Neural progenitor cell (in vitro differentiated cells): ENCODE data around the gene APOL3. TPM values are rescaled to one million over a fixed set of nuclear protein-coding genes. Genes with fewer than 3 reads are reported as not detected.
"Not testable (repeated sequence)": the region's sequence is repeated elsewhere in the genome, so short reads cannot be mapped to it uniquely, and the experiment has no call there.

ENCODE experiments used
- DNase-seq: peaks from one replicate; pipeline ENCODE4 v3.0.0-alpha.2; 2016; ENCODE audit warnings: low spot score
- H2AFZ ChIP-seq: fragments of 200-600 bp; sonication (generic); replicated peaks from 2 replicates; pipeline ENCODE4 v1.6.1; 2016; ENCODE audit warnings: antibody characterized with exemption
- H3F3A ChIP-seq: fragments of 200-600 bp; sonication (generic); 2 replicates; pipeline ENCODE4 v1.6.1; 2016; ENCODE audit warnings: antibody characterized with exemption, low read depth
- H3K27ac ChIP-seq: fragments of 200-600 bp; sonication (generic); 2 replicates; pipeline ENCODE4 v1.5.1; 2016; ENCODE audit warnings: mild to moderate bottlenecking
- H3K27me3 ChIP-seq: fragments of 200-600 bp; sonication (generic); 2 replicates; pipeline ENCODE4 v1.6.1; 2016; ENCODE audit warnings: mild to moderate bottlenecking, moderate library complexity
- H3K36me3 ChIP-seq: fragments of 200-600 bp; sonication (generic); 2 replicates; pipeline ENCODE4 v1.5.1; 2016
- H3K4me1 ChIP-seq: fragments of 200-600 bp; sonication (generic); 2 replicates; pipeline ENCODE4 v1.6.1; 2016; ENCODE audit warnings: mixed run types
- H3K4me2 ChIP-seq: fragments of 200-600 bp; sonication (generic); 2 replicates; pipeline ENCODE4 v1.6.1; 2016
- H3K4me3 ChIP-seq: fragments of 200-600 bp; sonication (generic); 2 replicates; pipeline ENCODE4 v1.5.1; 2016
- H3K79me2 ChIP-seq: fragments of 200-600 bp; sonication (generic); 2 replicates; pipeline ENCODE4 v1.6.1; 2016; ENCODE audit warnings: low read depth
- H3K9ac ChIP-seq: fragments of 200-600 bp; sonication (generic); 2 replicates; pipeline ENCODE4 v1.6.1; 2016
- H3K9me3 ChIP-seq: fragments of 200-600 bp; sonication (generic); 2 replicates; pipeline ENCODE4 v1.5.1; 2016; ENCODE audit warnings: low read depth
- H4K20me1 ChIP-seq: fragments of 200-600 bp; sonication (generic); 2 replicates; pipeline ENCODE4 v1.6.1; 2016; ENCODE audit warnings: low read depth
- H3K27ac Mint-ChIP-seq: 3 replicates; pipeline ENCODE4 v1.8.0; 2021; ENCODE audit warnings: mixed read lengths
- H3K27me3 Mint-ChIP-seq: 2 replicates; pipeline ENCODE4 v1.8.0; 2022; ENCODE audit warnings: low read depth, mild to moderate bottlenecking, inconsistent platforms, moderate library complexity, mixed read lengths; ENCODE audit not compliant: insufficient read depth
- H3K36me3 Mint-ChIP-seq: 3 replicates; pipeline ENCODE4 v1.8.0; 2021; ENCODE audit warnings: mixed read lengths
- H3K4me1 Mint-ChIP-seq: 3 replicates; pipeline ENCODE4 v1.8.0; 2021; ENCODE audit warnings: mixed read lengths
- H3K4me3 Mint-ChIP-seq: 3 replicates; pipeline ENCODE4 v1.8.0; 2021; ENCODE audit warnings: mild to moderate bottlenecking, moderate library complexity, mixed read lengths
- H3K9me3 Mint-ChIP-seq: 3 replicates; pipeline ENCODE4 v1.8.0; 2020; ENCODE audit warnings: mixed read lengths
- EZH2 ChIP-seq: fragments of 200-600 bp; sonication (generic); IDR thresholded peaks from 2 replicates; pipeline ENCODE4 v1.6.1; 2017; ENCODE audit warnings: antibody characterized with exemption, mild to moderate bottlenecking, moderate library complexity
- EZH2phosphoT487 ChIP-seq: fragments of 200-600 bp; sonication (generic); IDR thresholded peaks from 2 replicates; pipeline ENCODE4 v1.6.1; 2017; ENCODE audit warnings: antibody characterized with exemption
- total RNA-seq: library from RNA; depleted of rRNA; stranded (reverse); fragments of >200 nt; gene quantifications from 2 replicates; pipeline ENCODE4 v1.2.3, GENCODE V29; 2015; ENCODE audit warnings: low replicate concordance
- TF ChIP-seq, protein P1 (sequence below): fragments of 200-600 bp; sonication (generic); IDR thresholded peaks from 2 replicates; pipeline ENCODE4 v1.5.1; 2017; ENCODE audit warnings: antibody characterized with exemption, mild to moderate bottlenecking

The APOL3 gene
- total RNA-seq, 1 donor from 2014 or later, result not detected

DNA sequence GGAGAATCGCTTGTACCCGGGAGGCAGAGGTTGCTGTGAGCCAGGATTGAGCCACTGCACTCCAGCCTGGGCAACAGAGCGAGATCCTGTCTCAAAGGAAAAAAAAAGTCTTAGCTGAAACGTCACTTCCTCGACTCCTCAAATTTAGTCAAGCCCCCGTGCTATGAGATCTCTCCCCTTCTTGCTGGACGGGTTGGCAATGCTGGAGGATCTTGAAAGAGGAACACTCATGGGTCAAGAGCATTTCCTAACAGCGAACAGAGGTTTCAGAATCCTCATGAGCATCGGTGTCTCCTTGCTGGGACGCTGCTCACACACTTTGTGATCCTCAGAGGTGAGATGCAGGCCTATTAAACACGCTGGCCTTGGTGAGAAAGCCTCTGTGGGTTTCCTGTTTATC is 35.9 kb downstream of the APOL3 start:
- no peak for DNase-seq
- Mint-ChIP-seq H3K4me3 (no peak overlapping the region), H3K27ac (peak overlapping the region; percentile 80), H3K27me3 (peaks cover 6% of the 10 kb centered on the region), H3K9me3 (no peaks in the 10 kb centered on the region), H3K4me1 (peaks cover 11% of the 10 kb centered on the region), H3K36me3 (no peaks in the 10 kb centered on the region)
- no peak overlapping the region for H3K4me3 ChIP-seq
- H3K27ac ChIP-seq, result no peak overlapping the region
- no peaks in the 10 kb centered on the region for H3F3A ChIP-seq
- no peaks in the 10 kb centered on the region for H3K36me3 ChIP-seq
- no peak overlapping the region for H3K9ac ChIP-seq
- no peaks in the 10 kb centered on the region for H3K4me1 ChIP-seq
- no peaks in the 10 kb centered on the region for H3K9me3 ChIP-seq
- H2AFZ ChIP-seq, result no peak overlapping the region
- H3K27me3 ChIP-seq, result peaks cover 25% of the 10 kb centered on the region
- TF ChIP-seq EZH2 (no peak), EZH2phosphoT487 (no peak)
- TF ChIP-seq, protein P1, sequence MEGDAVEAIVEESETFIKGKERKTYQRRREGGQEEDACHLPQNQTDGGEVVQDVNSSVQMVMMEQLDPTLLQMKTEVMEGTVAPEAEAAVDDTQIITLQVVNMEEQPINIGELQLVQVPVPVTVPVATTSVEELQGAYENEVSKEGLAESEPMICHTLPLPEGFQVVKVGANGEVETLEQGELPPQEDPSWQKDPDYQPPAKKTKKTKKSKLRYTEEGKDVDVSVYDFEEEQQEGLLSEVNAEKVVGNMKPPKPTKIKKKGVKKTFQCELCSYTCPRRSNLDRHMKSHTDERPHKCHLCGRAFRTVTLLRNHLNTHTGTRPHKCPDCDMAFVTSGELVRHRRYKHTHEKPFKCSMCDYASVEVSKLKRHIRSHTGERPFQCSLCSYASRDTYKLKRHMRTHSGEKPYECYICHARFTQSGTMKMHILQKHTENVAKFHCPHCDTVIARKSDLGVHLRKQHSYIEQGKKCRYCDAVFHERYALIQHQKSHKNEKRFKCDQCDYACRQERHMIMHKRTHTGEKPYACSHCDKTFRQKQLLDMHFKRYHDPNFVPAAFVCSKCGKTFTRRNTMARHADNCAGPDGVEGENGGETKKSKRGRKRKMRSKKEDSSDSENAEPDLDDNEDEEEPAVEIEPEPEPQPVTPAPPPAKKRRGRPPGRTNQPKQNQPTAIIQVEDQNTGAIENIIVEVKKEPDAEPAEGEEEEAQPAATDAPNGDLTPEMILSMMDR, result no peak
- H3K79me2 ChIP-seq, result no peaks in the 10 kb centered on the region
- no peaks in the 10 kb centered on the region for H4K20me1 ChIP-seq
- H3K4me2 ChIP-seq, result no peak overlapping the region

DNA sequence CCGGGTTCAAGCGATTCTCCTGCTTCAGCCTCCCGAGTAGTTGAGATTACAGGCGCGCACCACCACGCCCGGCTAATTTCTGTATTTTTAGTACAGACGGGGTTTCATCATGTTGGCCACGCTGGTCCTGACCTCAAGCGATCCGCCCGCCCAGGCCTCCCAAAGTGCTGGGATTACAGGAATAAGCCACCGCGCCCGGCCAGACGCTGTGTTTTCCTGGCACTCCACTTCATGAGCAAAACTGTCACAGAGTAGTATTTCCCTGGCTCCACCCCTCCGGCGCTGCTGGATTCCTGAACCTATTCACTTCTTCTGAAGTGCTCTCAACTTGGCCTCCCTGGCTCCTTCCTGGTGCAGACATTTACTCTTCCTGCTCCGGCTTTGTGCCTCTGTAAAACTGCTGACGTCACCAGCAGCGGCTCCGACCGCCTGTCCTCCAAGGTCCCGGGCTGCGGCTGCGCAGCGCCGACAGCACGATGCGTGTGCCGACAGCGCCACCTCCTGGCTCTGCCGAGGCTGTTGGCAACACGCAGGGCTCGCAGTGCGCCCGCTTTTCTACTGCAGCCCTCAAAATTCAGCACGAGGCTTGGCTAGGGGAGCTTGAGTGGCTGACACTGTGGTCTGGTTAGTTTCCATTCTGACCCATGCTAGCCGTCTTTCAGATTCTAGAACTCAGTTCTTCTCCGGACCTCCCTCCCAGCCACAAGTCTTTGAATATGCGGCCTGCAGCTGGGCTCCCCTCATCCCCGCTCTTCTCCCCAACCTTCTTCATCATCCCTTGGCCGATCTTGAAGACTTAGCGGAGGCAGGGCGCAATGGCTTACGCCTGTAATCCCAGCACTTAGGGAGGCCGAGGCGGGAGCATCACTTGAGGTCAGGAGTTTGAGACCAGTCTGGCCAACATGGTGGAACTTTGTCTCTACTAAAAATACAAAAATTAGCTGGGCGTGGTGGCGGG is 36.6 kb downstream of the APOL3 start:
- H3K27me3 Mint-ChIP-seq, result peaks cover 6% of the 10 kb centered on the region
- Histone ChIP-seq H3K9ac (no peak overlapping the region), H3K27me3 (peaks cover 25% of the 10 kb centered on the region), H3K79me2 (no peaks in the 10 kb centered on the region), H2AFZ (peak overlapping the region; percentile 68), H3K9me3 (no peaks in the 10 kb centered on the region), H4K20me1 (no peaks in the 10 kb centered on the region), H3K4me1 (no peaks in the 10 kb centered on the region), H3F3A (no peaks in the 10 kb centered on the region), H3K4me2 (peak overlapping the region; percentile 18), H3K4me3 (no peak overlapping the region), H3K36me3 (no peaks in the 10 kb centered on the region), H3K27ac (no peak overlapping the region)
- peaks cover 8% of the 10 kb centered on the region for H3K4me1 Mint-ChIP-seq
- peak overlapping the region; percentile 86 for H3K27ac Mint-ChIP-seq
- no peaks in the 10 kb centered on the region for H3K36me3 Mint-ChIP-seq
- peak overlapping the region; percentile 68 for H3K4me3 Mint-ChIP-seq
- H3K9me3 Mint-ChIP-seq, result no peaks in the 10 kb centered on the region
- no peak for TF ChIP-seq EZH2phosphoT487
- TF ChIP-seq EZH2, result no peak
- TF ChIP-seq, protein P1, result peak; percentile 95
- peak; percentile 98 for DNase-seq

DNA sequence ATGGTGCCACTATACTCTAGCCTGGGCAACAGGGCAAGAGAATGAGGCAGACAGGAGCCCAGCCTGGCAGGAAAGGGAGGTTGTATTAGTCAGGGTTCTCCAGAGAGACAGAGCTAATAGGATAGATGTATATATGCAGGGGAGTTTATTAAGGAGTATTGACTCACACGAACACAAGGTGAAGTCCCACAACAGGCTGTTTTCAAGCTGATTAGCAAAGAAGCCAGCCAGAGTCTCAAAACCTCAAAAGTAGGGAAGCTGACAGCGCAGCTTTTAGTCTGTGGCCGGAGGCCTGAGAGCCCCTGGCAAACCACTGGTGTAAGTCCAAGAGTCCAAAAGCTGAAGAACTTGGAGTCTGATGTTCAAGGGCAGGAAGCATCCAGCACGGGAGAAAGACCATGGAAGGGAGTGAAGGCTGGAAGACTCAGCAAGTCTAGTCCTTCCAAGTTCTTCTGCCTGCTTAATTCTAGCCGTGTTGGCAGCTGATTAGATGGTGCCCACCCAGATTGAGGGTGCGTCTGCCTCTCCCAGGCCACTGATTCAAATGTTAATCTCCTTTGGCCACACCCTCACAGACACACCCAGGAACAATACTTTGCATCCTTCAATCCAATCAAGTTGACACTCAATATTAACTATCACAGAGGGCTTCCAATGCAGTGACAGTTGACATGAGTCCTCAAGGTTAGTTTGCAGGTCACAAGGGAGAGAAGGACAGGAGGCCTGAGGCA is 39.8 kb downstream of the APOL3 start:
- not testable (repeated sequence) for H3K27me3 Mint-ChIP-seq, H3K9ac ChIP-seq, H3K4me1 ChIP-seq, H3K4me1 Mint-ChIP-seq, H3K27ac ChIP-seq, H3K9me3 Mint-ChIP-seq, H3K79me2 ChIP-seq, H3F3A ChIP-seq, H3K36me3 ChIP-seq, H3K4me3 Mint-ChIP-seq, H3K27ac Mint-ChIP-seq, H3K9me3 ChIP-seq, H2AFZ ChIP-seq, H3K4me3 ChIP-seq, H3K4me2 ChIP-seq, DNase-seq, H4K20me1 ChIP-seq, H3K36me3 Mint-ChIP-seq
- peaks cover 16% of the 10 kb centered on the region for H3K27me3 ChIP-seq
